DMS53 (cell line): ENCODE results near the gene PTPN18.

ENCODE experiments used
- DNase-seq: peaks from one replicate; lab custom pipeline; 2025; lab: John Stamatoyannopoulos, UW

Gene PTPN18

GRCh38 chr2:130339885-130340745 is 15.7 kb upstream of the PTPN18 start:
- DNase-seq, result no peak

GRCh38 chr2:130341562-130342019 is 14.3 kb upstream of the PTPN18 start:
- peak; percentile 41 for DNase-seq

- peak; percentile 90 for DNase-seq
Observed at GRCh38 chr2:130342020-130342532, 13.8 kb upstream of the PTPN18 start.

GRCh38 chr2:130342533-130343275 is 13.2 kb upstream of the PTPN18 start, which contains the start of gene IMP4:
IMP4 (plus strand) TSS chr2:130342897; CDS start chr2:130342933, 36 bp downstream.
- DNase-seq, result peak; percentile 95

GRCh38 chr2:130344578-130344977 is 11.3 kb upstream of the PTPN18 start:
- DNase-seq, result no peak

- no peak for DNase-seq
Observed at GRCh38 chr2:130345091-130345490, 10.8 kb upstream of the PTPN18 start.

GRCh38 chr2:130345611-130346010 is 10.2 kb upstream of the PTPN18 start:
- no peak for DNase-seq

GRCh38 chr2:130346041-130346740 is 9.7 kb upstream of the PTPN18 start:
- no peak for DNase-seq

GRCh38 chr2:130346741-130347066 is 9.2 kb upstream of the PTPN18 start:
- no peak for DNase-seq

- DNase-seq, result no peak
Observed at GRCh38 chr2:130347220-130347925, 8.5 kb upstream of the PTPN18 start.

- no peak for DNase-seq
Observed at GRCh38 chr2:130349174-130349573, 6.7 kb upstream of the PTPN18 start.

GRCh38 chr2:130351711-130352110 is 4.1 kb upstream of the PTPN18 start:
- no peak for DNase-seq

GRCh38 chr2:130352237-130352636 is 3.6 kb upstream of the PTPN18 start:
- DNase-seq, result no peak

- peak; percentile 60 for DNase-seq
Observed at GRCh38 chr2:130353291-130354138, 2.3 kb upstream of the PTPN18 start.

GRCh38 chr2:130354139-130354428 is 1.8 kb upstream of the PTPN18 start:
- DNase-seq, result peak; percentile 27

- DNase-seq, result peak; percentile 29
Observed at GRCh38 chr2:130355172-130355577, 681 bp upstream of the PTPN18 start.

- no peak for DNase-seq
Observed at GRCh38 chr2:130357864-130358263, 2.0 kb downstream of the PTPN18 start.

- no peak for DNase-seq
Observed at GRCh38 chr2:130358420-130359350, 2.8 kb downstream of the PTPN18 start.

- DNase-seq, result no peak
Observed at GRCh38 chr2:130359466-130359865, 3.6 kb downstream of the PTPN18 start.

- DNase-seq, result no peak
Observed at GRCh38 chr2:130363479-130363878, 7.6 kb downstream of the PTPN18 start.
